ENCODE results near the gene RIPOR3. TPM values are rescaled to one million over a fixed set of nuclear protein-coding genes. Genes with fewer than 3 reads are reported as not detected.
A peak's percentile ranks its signal among the peaks of the same experiment; 100 is the strongest.

Gene RIPOR3
- total and polyA plus RNA-seq, 12 donors, result 1.6 to 50.2 (median 3.3) TPM

DNA sequence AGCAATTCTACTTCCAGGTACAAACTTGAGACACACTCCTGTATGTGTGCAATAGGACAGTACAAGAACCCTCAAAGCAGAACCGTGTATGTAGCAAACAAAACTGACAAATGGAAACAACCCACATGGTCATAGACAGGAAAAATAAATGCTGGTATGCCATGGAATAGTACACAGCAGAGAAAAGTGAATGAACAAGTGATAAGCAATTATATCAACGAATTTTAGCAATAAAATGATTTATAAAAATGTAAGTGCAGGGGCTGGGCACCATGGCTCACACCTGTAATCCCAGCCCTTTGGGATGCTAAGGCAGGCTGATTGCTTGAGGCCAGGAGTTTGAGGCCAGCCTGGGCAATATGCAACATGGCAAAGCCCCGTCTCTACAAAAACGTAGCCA, 9.3 kb downstream of the RIPOR3 start:
- H3K9me3 ChIP-seq, result no peaks in the 10 kb centered on the region
- no peaks in the 10 kb centered on the region for H3K36me3 ChIP-seq
- 81 to 84% methylated on average over 4 of the region's 4 CpGs for WGBS, 2 donors
- H3K27ac ChIP-seq, result no peak overlapping the region
- intact Hi-C loops (cut with DNase I), result no loop called here
- no peaks in the 10 kb centered on the region for H3K27me3 ChIP-seq
- no peak for ATAC-seq
- peaks cover 0 to 22% (median 8%) of the 10 kb centered on the region in 9 donors for H3K4me1 ChIP-seq
- no peak overlapping the region for H3K4me3 ChIP-seq
- DNase-seq, result no peak
- TF ChIP-seq, protein P1, sequence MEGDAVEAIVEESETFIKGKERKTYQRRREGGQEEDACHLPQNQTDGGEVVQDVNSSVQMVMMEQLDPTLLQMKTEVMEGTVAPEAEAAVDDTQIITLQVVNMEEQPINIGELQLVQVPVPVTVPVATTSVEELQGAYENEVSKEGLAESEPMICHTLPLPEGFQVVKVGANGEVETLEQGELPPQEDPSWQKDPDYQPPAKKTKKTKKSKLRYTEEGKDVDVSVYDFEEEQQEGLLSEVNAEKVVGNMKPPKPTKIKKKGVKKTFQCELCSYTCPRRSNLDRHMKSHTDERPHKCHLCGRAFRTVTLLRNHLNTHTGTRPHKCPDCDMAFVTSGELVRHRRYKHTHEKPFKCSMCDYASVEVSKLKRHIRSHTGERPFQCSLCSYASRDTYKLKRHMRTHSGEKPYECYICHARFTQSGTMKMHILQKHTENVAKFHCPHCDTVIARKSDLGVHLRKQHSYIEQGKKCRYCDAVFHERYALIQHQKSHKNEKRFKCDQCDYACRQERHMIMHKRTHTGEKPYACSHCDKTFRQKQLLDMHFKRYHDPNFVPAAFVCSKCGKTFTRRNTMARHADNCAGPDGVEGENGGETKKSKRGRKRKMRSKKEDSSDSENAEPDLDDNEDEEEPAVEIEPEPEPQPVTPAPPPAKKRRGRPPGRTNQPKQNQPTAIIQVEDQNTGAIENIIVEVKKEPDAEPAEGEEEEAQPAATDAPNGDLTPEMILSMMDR (IDR thresholded peaks at IDR 0.05), result no peak

DNA sequence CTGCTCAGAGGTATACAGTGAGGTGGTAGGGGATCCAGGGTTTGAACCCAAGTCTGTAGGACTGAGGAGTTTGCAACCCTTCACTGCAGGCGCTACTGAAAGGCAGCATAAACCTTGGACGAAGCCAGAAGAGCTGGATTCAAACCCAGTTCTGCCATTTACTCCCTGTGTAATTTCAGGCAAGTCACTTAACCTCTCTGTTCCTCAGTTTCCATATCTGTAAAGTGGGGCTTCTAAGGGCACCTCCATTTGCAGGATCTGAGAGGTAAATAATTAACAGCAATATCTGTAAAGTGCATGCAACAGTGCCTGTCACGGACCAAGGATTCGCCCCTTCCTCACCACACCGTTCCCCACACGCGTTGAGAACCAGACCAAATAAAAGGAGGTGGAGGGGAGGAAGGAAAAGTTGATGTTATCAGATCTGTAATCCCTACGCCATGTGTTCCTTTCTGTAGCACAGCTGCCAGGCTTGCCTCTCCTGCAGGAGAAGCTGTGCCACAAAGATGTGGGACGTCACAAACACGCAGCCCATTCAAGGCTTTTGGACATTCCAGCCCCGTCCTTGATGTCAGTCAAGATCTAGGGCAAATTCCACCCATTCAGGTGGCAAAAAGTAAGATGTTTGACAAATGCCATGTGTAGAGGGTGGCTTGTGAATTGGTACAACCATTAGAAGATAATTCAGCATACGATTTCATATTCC, 9.8 kb downstream of the RIPOR3 start:
- 80 to 81% methylated on average over 12 of the region's 12 CpGs for WGBS, 2 donors
- Histone ChIP-seq H3K4me1 (peaks cover 0 to 17% (median 8%) of the 10 kb centered on the region in 9 donors), H3K4me3 (no peak overlapping the region), H3K36me3 (no peaks in the 10 kb centered on the region), H3K27me3 (no peaks in the 10 kb centered on the region), H3K9me3 (no peaks in the 10 kb centered on the region), H3K27ac (no peak overlapping the region)
- DNase-seq (no peak), ATAC-seq (no peak)
- intact Hi-C loops (cut with DNase I), result no loop called here
- TF ChIP-seq, protein P1 (IDR thresholded peaks at IDR 0.05), result no peak

DNA sequence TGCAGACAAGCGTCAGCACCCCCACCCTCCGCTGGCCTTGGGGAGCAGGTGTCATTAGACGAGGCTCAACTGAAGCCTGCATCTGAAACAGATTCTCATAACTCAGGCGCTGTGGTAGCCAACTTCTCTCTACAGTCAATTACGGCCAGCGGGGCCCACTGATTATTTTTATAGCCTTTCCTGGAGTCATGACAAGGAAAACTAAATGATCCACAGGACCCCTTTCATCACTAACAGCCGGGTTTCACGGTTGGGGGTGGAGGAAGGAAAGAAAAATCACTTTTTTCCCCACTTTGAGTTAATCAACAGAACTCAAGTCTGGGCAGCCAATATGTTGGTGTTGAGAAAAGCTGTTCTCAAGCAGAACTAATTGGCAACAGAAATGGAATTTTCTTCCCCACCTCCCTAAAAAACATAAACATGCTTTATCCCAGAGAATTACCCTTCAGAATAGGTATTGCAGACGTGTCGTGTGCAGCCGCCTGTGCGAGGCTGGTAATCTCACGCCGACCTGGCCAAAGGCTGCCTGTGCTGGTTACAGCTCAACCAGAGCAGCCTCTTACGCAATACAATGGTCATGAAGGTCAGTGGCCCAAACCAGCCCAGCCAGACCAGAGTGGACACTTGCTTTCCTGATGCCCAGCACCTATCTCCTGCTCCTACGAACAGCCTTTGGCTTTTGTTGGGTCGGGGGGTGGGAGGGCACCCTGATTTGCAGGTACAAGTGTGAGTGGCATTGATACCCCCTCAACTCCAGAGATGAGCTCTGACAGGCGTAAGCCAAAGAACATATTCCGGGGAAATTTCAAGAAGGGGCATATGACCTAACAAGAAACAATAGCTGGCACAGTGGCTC, 11.0 kb downstream of the RIPOR3 start:
- H3K27me3 ChIP-seq, result no peaks in the 10 kb centered on the region
- H3K4me3 ChIP-seq, result no peak overlapping the region
- intact Hi-C loops (cut with DNase I), result no loop called here
- DNase-seq (no peak), ATAC-seq (peak in 5 of 8 donors; percentile 35 to 77 (median 59))
- peak overlapping the region in 2 of 10 donors; percentile 7 to 29 for H3K27ac ChIP-seq
- 75 to 84% methylated on average over 19 of the region's 19 CpGs for WGBS, 2 donors
- H3K4me1 ChIP-seq, result peaks cover 0 to 17% (median 8%) of the 10 kb centered on the region in 9 donors
- TF ChIP-seq, protein P1 (IDR thresholded peaks at IDR 0.05), result no peak
- no peaks in the 10 kb centered on the region for H3K36me3 ChIP-seq
- no peaks in the 10 kb centered on the region for H3K9me3 ChIP-seq

DNA sequence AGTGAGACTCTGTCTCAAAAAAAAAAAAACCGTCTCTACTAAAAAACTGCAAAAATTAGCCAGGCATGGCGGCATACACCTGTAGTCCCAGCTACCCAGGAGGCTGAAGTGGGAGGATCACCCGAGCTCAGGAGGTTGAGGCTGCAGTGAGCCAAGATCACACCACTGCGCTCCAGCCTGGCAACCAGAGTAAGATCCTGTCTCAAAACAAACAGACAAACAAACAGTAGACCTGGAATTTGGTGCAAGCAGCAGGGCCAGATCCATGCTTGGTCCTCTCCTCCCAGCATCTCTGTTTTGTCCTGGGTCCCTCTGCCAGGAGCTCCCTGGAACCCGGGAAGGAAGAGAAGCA, 11.6 kb downstream of the RIPOR3 start:
- peak overlapping the region in 2 of 10 donors; percentile 7 to 29 for H3K27ac ChIP-seq
- 62 to 69% methylated on average over 5 of the region's 5 CpGs for WGBS, 2 donors

More for the DNA sequence above, 11.6 kb downstream of the RIPOR3 start:
- TF ChIP-seq, protein P1 (IDR thresholded peaks at IDR 0.05), result no peak
- no peaks in the 10 kb centered on the region for H3K36me3 ChIP-seq
- no peak overlapping the region for H3K4me3 ChIP-seq
- H3K4me1 ChIP-seq, result peaks cover 0 to 17% (median 8%) of the 10 kb centered on the region in 9 donors
- intact Hi-C loops (cut with DNase I), result no loop called here
- DNase-seq (no peak), ATAC-seq (no peak)
- H3K27me3 ChIP-seq, result no peaks in the 10 kb centered on the region
- H3K9me3 ChIP-seq, result no peaks in the 10 kb centered on the region
